Suprapubic skin (tissue), 4 donors: ENCODE measurements around the gene SYT14. TPM values are rescaled to one million over a fixed set of nuclear protein-coding genes. Genes with fewer than 3 reads are reported as not detected.
"Not testable (repeated sequence)": the region's sequence is repeated elsewhere in the genome, so short reads cannot be mapped to it uniquely, and the experiment has no call there.

Experiments
- DNase-seq, 2 donors: peaks; one replicate each; pipeline ENCODE4 v3.0.0-alpha.2; 2019; ENCODE audit warnings: low spot score in 2 of 2
- H3K27ac ChIP-seq: fragments of 200-600 bp; sonication (generic); one replicate; pipeline ENCODE4 v1.5.1; 2019
- H3K27me3 ChIP-seq: fragments of 200-600 bp; sonication (generic); one replicate; pipeline ENCODE4 v1.5.1; 2019
- H3K36me3 ChIP-seq: fragments of 200-600 bp; sonication (generic); one replicate; pipeline ENCODE4 v1.5.1; 2019
- H3K4me1 ChIP-seq: fragments of 200-600 bp; sonication (generic); one replicate; pipeline ENCODE4 v1.5.1; 2019
- H3K4me3 ChIP-seq: fragments of 200-600 bp; sonication (generic); one replicate; pipeline ENCODE4 v1.5.1; 2019; ENCODE audit warnings: mild to moderate bottlenecking
- H3K9me3 ChIP-seq: fragments of 200-600 bp; sonication (generic); one replicate; pipeline ENCODE4 v1.5.1; 2019
- EP300 ChIP-seq: sonication (generic); formaldehyde crosslinking; IDR thresholded peaks from one replicate; pipeline ENCODE4 v1.6.1; 2017; ENCODE audit warnings: antibody characterized with exemption
- POLR2A ChIP-seq, 2 donors: fragments of 450-650 bp; IDR thresholded peaks; one replicate each; pipeline ENCODE4 v1.6.1; 2017; ENCODE audit warnings: antibody characterized with exemption in 2 of 2, mild to moderate bottlenecking in 2 of 2, moderate library complexity in 2 of 2
- POLR2AphosphoS5 ChIP-seq, 3 donors: sonication (generic); formaldehyde crosslinking; IDR thresholded peaks; one replicate each; pipeline ENCODE4 v1.6.1; 2017; ENCODE audit warnings: antibody characterized with exemption in 3 of 3
- WGBS: methylation state at CpG from one replicate; pipeline ENCODE4 v1.1.5; 2018; 5-methylcytosine and 5-hydroxymethylcytosine counted together
- total RNA-seq, 4 donors: library from RNA; depleted of rRNA; stranded (reverse); fragments of >200 nt; gene quantifications; one replicate each; pipeline ENCODE4 v1.1.0, GENCODE V29; 2016
- TF ChIP-seq, protein P1 (sequence below), 2 donors: fragments of 200-600 bp in 1 of 2; fragments of 450-650 bp in 1 of 2; sonication (generic) in 1 of 2; IDR thresholded peaks; one replicate each; pipeline ENCODE4 v1.5.1; 2016 to 2019; ENCODE audit warnings: antibody characterized with exemption in 2 of 2, mild to moderate bottlenecking in 1 of 2, moderate library complexity in 1 of 2

SYT14 gene
- total RNA-seq, 4 donors from 2014 or later = 0.26 TPM; not detected in 3

DNA sequence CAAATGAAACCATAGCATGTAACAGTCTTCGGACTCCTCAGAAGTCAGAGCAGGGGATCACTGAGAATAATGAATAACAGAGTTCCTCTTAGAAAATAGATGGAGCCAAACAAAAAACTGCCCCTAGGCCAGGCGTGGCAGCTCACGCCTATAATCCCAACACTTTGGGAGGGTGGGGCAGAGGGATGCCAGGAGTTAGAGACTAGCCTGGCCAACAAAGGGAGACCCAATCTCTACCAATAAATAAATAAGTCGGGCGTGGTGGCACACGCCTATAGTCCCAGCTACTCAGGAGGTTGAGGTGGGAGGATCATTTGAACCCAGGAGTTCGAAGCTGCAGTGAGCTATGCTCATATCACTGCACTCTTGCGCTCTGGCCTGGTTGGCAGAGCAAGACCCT lies 236.1 kb downstream of the SYT14 start:
- Histone ChIP-seq H3K36me3 (no peaks in the 10 kb centered on the region), H3K27me3 (no peaks in the 10 kb centered on the region), H3K27ac (no peak overlapping the region), H3K4me1 (no peaks in the 10 kb centered on the region), H3K4me3 (no peak overlapping the region), H3K9me3 (no peaks in the 10 kb centered on the region)
- no peak for TF ChIP-seq POLR2AphosphoS5 (IDR thresholded peaks at IDR 0.05)
- TF ChIP-seq EP300 = no peak
- no peak for TF ChIP-seq POLR2A (IDR thresholded peaks at IDR 0.05)
- TF ChIP-seq, protein P1, sequence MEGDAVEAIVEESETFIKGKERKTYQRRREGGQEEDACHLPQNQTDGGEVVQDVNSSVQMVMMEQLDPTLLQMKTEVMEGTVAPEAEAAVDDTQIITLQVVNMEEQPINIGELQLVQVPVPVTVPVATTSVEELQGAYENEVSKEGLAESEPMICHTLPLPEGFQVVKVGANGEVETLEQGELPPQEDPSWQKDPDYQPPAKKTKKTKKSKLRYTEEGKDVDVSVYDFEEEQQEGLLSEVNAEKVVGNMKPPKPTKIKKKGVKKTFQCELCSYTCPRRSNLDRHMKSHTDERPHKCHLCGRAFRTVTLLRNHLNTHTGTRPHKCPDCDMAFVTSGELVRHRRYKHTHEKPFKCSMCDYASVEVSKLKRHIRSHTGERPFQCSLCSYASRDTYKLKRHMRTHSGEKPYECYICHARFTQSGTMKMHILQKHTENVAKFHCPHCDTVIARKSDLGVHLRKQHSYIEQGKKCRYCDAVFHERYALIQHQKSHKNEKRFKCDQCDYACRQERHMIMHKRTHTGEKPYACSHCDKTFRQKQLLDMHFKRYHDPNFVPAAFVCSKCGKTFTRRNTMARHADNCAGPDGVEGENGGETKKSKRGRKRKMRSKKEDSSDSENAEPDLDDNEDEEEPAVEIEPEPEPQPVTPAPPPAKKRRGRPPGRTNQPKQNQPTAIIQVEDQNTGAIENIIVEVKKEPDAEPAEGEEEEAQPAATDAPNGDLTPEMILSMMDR (IDR thresholded peaks at IDR 0.05) = no peak
- DNase-seq = no peak
- 77% methylated on average over 8 of the region's 8 CpGs for WGBS

DNA sequence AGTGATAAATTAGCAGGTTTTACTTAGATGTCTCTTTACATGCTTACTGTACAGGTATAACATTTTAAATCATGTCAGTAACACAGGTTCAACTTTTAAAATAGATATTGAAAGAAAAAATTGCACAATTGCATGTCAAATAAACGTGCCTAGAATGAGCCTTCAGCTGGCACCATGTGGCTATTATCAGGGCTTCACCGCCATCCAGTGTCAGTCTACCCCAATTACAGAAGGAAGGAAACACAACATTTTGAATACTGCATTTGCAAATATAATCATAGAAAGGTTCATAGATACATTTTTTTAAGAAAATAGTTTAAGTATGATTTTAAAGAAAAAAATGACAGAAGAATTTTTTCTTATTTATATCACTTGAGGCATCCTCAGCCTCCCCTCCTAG lies 247.0 kb downstream of the SYT14 start:
- no peaks in the 10 kb centered on the region for H3K4me1 ChIP-seq
- 57% methylated on average over 2 of the region's 2 CpGs for WGBS
- no peak overlapping the region for H3K4me3 ChIP-seq
- H3K9me3 ChIP-seq = no peaks in the 10 kb centered on the region
- H3K36me3 ChIP-seq = no peaks in the 10 kb centered on the region
- TF ChIP-seq POLR2AphosphoS5 (IDR thresholded peaks at IDR 0.05) = no peak
- TF ChIP-seq EP300 = no peak
- TF ChIP-seq, protein P1 (IDR thresholded peaks at IDR 0.05) = no peak
- TF ChIP-seq POLR2A (IDR thresholded peaks at IDR 0.05) = no peak
- DNase-seq = no peak
- no peak overlapping the region for H3K27ac ChIP-seq
- no peaks in the 10 kb centered on the region for H3K27me3 ChIP-seq

DNA sequence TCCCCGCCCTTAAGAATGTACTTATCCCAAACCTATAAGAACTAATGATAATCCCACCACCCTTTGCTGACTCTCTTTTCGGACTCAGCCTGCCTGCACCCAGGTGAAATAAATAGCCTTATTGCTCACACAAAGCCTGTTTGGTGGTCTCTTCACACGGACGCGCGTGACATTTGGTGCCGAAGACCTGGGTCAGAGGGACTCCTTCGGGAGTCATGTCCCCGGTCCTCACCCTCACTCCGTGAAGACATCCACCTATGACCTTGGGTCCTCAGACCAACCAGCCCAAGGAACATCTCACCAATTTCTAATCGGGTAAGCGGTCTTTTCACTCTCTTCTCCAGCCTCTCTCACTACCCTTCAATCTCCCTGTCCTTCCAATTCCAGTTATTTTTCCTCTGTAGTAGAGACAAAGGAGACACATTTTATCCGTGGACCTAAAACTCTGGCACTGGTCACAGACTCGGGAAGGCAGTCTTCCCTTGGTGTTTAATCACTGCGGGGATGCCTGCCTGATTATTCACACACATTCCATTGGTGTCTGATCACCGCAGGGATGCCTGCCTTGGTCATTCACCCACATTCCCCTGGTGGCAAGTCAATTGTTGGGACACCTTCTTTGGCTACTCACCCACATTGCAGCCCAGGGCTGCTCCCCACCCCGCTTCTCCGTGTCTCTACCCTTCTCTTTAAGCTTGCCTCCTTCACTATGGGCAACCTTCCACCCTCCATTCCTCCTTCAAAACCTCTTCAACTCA lies 250.0 kb downstream of the SYT14 start:
- WGBS = 90% methylated on average over 18 of the region's 18 CpGs

DNA sequence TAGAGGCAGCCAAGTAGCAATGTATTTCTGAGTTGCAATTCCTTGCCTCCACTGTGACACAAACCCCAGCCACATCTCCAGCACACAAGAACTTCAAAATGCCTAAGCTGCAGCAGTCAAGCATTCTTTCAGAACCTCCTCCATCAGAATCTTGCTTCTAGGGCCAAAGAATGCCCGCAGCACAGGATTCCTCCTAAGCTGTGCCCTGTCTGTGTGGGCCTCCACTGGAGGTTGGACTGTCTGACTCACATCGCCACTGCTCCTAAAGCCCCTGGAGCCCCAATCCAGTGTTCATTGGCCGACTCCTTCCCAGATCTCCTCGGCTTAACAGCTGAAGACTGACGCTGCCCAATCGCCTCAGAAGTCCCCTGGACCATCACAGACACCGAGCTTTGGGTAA lies 251.4 kb downstream of the SYT14 start:
- peaks cover 4% of the 10 kb centered on the region for H3K9me3 ChIP-seq
- no peaks in the 10 kb centered on the region for H3K4me1 ChIP-seq
- TF ChIP-seq POLR2A (IDR thresholded peaks at IDR 0.05) = no peak
- no peak for TF ChIP-seq EP300
- TF ChIP-seq, protein P1 (IDR thresholded peaks at IDR 0.05) = no peak
- TF ChIP-seq POLR2AphosphoS5 (IDR thresholded peaks at IDR 0.05) = no peak
- H3K36me3 ChIP-seq = no peaks in the 10 kb centered on the region
- no peak overlapping the region for H3K27ac ChIP-seq
- 89% methylated on average over 7 of the region's 7 CpGs for whole genome bisulfite sequencing
- no peak for DNase-seq
- no peak overlapping the region for H3K4me3 ChIP-seq
- H3K27me3 ChIP-seq = no peaks in the 10 kb centered on the region

More for the DNA sequence above, 250.0 kb downstream of the SYT14 start:
- not testable (repeated sequence) for H3K27me3 ChIP-seq, H3K4me3 ChIP-seq, H3K27ac ChIP-seq, H3K4me1 ChIP-seq, DNase-seq, H3K36me3 ChIP-seq, H3K9me3 ChIP-seq

DNA sequence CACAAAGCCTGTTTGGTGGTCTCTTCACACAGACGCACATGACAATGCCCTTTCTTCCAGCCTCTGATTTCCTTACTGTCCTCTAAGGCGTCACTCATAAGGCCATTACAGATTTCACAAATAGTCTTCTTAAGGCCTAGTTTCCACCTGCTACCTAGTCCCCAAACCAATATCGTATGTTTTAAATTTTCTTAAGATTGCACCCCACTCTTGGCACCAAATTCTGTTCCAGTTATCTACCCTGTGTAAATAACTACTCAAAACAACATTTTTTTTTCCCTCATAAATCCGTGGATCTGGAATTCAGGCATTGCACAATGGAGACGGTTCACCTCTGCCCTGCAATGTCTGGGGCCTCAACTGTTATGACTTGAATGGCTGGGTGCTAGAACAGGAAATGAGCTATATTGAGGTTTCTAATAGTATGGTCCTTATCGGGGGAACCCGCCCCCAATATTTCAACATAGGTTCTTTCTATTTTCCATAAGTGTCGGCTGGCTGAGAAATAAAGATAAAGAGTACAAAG lies 257.7 kb downstream of the SYT14 start:
- no peak overlapping the region for H3K4me3 ChIP-seq
- TF ChIP-seq, protein P1 (IDR thresholded peaks at IDR 0.05) = no peak
- TF ChIP-seq EP300 (no peak), POLR2A (IDR thresholded peaks at IDR 0.05) (no peak), POLR2AphosphoS5 (IDR thresholded peaks at IDR 0.05) (no peak)
- no peak for DNase-seq
- no peak overlapping the region for H3K27ac ChIP-seq
- H3K4me1 ChIP-seq = no peaks in the 10 kb centered on the region
- WGBS = 83% methylated on average over 8 of the region's 8 CpGs
- H3K9me3 ChIP-seq = peaks cover 5% of the 10 kb centered on the region
- no peaks in the 10 kb centered on the region for H3K27me3 ChIP-seq
- no peaks in the 10 kb centered on the region for H3K36me3 ChIP-seq

DNA sequence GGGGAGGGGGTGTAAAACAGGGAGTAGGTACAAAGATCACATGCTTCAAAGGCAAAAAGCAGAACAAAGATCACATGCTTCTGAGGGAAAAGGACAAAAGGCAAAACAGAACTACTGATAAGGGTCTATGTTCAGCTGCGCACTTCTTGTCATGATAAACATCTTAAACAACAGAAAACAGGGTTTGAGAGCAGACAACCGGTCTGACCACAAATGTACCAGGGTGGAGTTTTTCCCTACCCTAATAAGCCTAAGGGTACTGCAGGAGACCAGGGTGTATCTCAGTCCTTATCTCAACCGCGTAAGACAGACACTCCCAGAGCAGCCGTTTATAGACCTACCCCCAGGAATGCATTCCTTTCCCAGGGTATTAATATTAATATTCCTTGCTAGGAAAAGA lies 258.2 kb downstream of the SYT14 start:
- H3K36me3 ChIP-seq, H3K4me3 ChIP-seq, H3K27me3 ChIP-seq, H3K4me1 ChIP-seq, DNase-seq, H3K9me3 ChIP-seq, H3K27ac ChIP-seq: not testable (repeated sequence)
- WGBS = 67% methylated on average over 5 of the region's 5 CpGs
